D341Med (cell line): ENCODE results near the gene GLRB.
"Not testable (repeated sequence)": the region's sequence is repeated elsewhere in the genome, so short reads cannot be mapped to it uniquely, and the experiment has no call there.

ENCODE experiments used
- DNase-seq: peaks from one replicate; pipeline ENCODE4 v3.0.0; 2012; ENCODE audit warnings: low spot score

GLRB gene

DNA sequence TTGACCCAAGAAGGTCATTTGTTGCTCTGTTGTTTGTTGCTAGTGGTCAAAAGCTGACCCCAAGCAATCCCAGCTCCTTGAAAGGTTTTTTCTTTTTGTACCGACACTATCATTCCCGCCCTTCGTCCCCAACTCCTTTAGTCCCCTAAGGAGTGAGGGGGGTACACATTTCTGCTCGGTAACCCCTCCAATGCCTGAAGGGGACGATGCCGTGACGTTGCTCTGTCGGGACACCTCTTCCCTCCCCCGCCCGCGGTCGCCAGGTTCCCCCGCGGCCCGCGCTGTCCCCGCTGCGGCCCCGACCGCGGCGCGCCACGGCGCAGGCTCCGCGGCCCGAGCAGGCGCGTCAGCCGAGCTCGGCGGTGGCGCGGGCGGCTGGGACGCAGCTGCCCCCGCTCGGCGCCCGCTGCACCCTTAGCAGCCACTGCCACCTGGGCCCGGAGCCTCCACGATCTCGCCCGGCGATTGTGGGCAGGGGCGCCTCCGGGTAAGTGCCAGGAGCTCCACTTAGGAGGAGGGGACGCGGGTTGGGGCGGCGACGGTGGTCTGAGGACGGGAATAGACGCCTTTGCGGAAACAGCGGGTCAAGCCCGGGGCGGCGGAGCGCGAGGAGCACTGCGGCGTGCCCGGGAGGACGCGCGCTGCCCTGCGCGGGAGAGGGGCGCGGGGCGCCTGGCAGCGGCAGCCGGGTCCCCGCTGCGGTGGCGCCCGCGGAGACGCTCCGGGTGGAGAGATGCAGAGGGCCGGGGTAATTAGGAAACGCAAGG, at the start of gene GLRB:
Gene GLRB, plus strand, starts transcription at position 340 of the 767 bp plus-strand sequence. CDS start 1,875 bp downstream, outside the sequence.
- peak; percentile 84 for DNase-seq

GRCh38 chr4:157035471-157035870, 40.5 kb upstream of the GLRB start:
- DNase-seq, result no peak

- no peak for DNase-seq
These were observed 35.5 kb upstream of the GLRB start for GRCh38 chr4:157040405-157040804.

GRCh38 chr4:157043131-157043530, 32.8 kb upstream of the GLRB start:
- no peak for DNase-seq

DNA sequence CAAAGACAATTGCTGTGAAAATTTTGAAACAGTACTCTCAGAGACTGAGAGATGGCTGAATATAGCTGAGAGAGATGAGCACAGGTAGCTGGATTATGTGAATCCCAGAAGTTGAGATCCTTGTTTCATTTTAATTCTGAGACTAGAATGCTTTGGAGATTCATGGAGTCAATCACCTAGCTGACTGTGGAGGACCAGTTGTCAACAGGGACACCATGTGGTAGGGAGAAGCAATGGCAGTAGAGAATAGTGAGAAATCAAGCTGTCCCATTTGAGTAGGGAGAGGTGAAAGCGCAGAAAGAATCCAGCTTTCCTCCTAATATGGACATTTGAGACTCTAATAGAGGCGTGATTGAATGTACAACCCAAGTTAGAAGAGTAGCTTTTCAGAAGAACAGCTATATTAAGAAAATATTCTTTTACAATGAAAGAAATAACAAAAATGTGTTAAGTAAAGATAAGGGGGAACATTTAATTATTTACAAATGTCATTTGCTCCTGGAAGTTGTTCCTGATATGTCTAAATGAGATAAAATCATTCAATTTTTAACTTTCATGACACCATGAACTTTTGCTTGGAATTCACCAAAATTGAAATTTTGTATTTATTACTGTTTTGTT, 30.3 kb upstream of the GLRB start:
- peak; percentile 68 for DNase-seq

DNA sequence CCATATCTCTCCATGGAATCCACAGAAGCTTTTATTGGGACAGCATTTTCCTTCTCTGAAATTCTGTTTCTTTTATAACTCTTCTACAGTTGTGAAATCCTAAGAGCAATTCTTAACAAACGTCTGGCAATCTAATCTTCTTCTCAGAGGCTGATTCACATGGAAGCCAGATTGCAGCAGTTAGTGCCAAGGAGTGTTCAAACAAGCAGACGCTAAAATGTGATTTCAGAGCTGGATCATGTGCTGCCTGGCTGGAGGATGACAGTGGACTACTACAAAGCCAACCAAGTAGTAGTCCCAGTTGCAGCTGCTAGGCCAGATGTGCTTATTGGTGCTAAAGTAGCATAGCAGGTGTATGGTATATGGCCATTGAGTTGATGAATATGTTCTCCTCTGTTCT, 27.7 kb upstream of the GLRB start:
- no peak for DNase-seq

GRCh38 chr4:157050561-157050960, 25.4 kb upstream of the GLRB start:
- no peak for DNase-seq

DNA sequence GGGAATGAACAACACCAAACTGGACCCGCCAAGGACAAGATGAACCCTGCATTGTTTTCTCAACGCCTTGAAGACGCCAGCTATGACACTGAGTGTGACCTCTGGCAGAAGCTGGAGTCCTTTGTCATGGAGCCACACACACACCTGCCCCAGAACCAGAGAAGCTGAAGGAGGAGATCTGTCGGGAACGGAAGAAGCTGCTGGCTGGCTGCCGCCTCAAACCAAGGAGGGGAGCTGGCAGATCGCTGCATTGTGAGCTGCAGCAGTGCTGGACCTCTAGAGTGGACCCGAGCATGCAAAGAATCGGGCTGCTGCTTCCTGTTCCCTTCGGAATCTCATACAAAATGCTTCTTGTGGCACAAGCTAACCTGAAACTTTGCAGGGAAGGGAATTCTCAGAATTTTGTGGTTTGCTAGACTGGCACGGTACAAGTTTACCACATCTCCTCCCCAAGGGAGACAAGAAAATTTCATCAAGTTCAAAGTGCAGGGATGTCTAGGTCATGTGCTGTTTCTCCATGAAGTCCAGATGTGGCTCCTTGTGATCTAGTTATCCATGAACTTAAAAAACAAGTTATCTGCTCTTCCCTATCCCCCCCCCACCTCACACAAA, 23.4 kb upstream of the GLRB start:
- no peak for DNase-seq

- no peak for DNase-seq
These were observed 18.7 kb upstream of the GLRB start for GRCh38 chr4:157057218-157057617.

- not testable (repeated sequence) for DNase-seq
These were observed 17.1 kb upstream of the GLRB start for GRCh38 chr4:157058899-157059298.

GRCh38 chr4:157072002-157072401, 3.9 kb upstream of the GLRB start:
- DNase-seq, result no peak

DNA sequence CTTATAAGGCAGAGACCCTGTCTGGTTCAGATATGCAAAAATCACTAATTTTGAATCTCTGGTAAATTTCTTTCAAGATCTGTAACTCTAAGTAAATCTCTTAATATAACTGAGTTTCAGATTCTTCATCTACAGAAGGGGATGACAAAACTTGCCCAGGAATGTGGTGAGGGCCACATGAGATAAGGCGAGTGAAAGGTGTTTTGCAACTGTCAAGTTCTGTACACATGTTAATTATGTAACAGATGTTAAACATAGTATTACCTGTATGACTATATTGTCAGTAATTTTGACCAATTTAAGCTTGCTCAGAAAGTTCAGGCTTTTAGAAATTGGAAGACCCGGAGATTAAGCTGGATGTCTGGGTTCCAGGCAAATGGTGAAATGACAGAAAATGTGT, 549 bp upstream of the GLRB start:
- no peak for DNase-seq

DNA sequence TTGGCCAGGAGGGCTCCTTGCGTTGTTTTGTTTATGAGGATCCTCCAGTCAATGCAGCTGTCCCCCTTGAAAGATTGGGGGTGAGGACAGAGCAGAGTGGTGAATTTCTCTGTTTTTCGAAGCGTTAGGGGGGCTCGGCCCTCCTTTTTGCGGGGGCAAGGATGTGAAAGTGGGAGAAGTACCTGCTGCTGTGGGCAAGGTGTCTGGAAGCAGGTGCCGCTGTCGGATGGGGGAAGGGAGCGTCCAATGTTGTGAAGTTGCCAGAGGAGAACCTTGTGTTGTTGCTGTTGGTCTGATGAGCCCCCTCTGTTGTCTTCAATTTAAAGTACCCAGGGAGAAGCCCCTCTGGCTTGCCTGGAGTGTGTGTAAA, 613 bp downstream of the GLRB start:
- peak; percentile 47 for DNase-seq

GRCh38 chr4:157079441-157079840, 3.5 kb downstream of the GLRB start:
- DNase-seq, result no peak

GRCh38 chr4:157080605-157081004, 4.7 kb downstream of the GLRB start:
- no peak for DNase-seq

GRCh38 chr4:157095716-157096115, 19.8 kb downstream of the GLRB start:
- DNase-seq, result no peak

DNA sequence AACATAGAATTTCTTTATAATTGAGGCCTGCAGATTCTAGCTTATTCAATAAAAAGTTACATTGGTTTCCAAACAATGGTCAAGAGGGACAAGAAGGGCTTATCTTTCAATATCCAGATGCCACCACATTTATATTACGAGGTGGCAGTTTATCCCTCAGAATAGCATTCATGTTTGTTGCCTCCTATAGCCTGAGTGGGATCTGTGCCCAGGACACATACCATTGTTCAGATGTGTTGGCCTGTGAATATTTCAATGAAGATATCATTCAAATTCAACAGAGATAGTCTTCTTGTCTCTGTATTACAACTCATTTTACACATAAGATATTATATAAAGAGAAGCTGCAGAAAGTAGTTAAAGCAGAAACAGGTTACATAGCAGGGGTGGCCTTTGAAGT, 20.5 kb downstream of the GLRB start:
- DNase-seq, result no peak

GRCh38 chr4:157099506-157099905, 23.6 kb downstream of the GLRB start:
- DNase-seq, result no peak

DNA sequence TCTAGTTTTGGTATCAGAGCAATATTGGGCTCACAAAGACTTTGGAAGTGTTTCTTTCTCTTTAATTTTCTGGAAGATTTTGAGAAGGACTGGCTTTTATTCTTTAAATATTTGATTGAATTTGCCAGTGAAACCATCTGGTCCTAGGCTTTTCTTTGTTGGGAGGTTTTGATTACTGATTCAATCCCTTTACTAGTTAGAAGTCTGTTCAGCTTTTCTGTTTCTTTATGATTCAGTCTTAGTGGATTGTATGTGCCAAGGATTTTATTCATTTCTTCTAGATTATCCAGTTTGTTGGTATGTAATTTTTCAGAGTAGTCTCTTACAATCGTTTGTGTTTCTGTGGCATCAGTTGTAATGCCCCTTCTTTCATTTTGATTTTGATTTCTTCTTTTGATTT, 28.6 kb downstream of the GLRB start:
- no peak for DNase-seq

- no peak for DNase-seq
These were observed 38.7 kb downstream of the GLRB start for GRCh38 chr4:157114671-157115070.

DNA sequence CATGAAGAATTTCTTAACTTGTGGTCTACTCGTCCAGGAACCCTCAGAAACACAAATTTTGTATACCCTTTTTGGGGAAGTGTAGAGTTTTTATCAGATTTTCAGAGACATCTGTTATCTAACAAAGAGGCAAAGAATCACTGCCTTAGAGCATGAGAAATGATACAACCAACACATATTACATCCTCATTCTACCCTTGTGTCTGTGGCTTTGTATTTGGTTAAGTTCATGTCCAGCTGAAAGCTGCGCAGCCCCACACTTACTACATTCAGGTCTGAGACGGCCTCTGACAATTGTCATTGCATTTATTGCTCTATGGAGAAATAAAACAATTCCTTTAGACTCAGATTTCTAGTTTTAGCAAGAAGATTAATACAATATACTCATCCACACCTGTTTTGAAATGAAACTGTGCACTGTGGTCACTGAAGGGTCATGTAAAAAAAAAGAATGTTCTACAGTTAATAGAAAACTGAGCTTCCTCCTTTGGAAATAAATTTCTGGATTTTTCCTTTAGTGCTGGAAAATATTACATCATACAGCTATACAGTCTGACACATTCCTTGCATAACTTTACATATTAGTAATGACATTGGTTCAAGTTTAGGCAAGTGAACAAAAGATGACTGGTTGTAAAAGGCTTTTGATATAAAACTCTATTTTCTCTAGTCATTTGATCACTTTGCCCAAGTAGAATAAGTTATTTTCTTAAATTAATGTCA, 39.8 kb downstream of the GLRB start:
- no peak for DNase-seq

DNA sequence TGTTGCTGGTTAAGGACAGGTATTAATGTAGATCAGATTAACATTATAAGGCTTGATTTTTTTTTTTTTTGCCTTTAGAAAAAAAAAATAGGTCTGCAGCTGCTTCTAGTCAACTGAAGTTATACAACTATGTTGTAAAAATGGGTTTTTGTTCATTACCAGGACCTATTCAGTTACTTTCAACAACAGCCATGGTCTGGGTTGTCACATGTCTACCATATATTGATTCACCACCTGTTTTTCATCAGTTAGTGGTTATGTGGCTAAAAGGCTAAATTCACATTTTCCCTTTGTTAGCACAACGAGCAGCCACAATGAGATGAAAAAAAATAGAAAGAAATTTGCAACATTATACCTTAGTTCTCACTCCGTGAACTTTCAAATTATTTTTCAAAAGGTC, 45.5 kb downstream of the GLRB start:
- no peak for DNase-seq

GRCh38 chr4:157127571-157127970, 51.6 kb downstream of the GLRB start:
- DNase-seq, result no peak
